Cardiac muscle cell (in vitro differentiated cells and primary cell): ENCODE measurements around the gene CAMKMT. TPM values are rescaled to one million over a fixed set of nuclear protein-coding genes. Genes with fewer than 3 reads are reported as not detected.

Source experiments
- DNase-seq, 2 donors: peaks; one replicate each; pipeline versions ENCODE4 v3.0.0 to v3.0.0-alpha.2; 2010 to 2017; ENCODE audit warnings: low read depth in 1 of 2, low spot score in 1 of 2
- H3K27ac ChIP-seq: fragments of 200-600 bp; sonication (generic); 2 replicates; pipeline ENCODE4 v1.5.1; 2016
- H3K27me3 ChIP-seq: fragments of 200-600 bp; sonication (generic); 2 replicates; pipeline ENCODE4 v1.6.0; 2016; ENCODE audit warnings: control low read depth
- H3K36me3 ChIP-seq: fragments of 200-600 bp; sonication (generic); 2 replicates; pipeline ENCODE4 v1.5.1; 2016; ENCODE audit warnings: control low read depth
- H3K4me1 ChIP-seq: fragments of 200-600 bp; sonication (generic); 2 replicates; pipeline ENCODE4 v1.8.1; 2017; ENCODE audit warnings: low read depth, mild to moderate bottlenecking, mixed run types
- H3K4me3 ChIP-seq: fragments of 200-600 bp; sonication (generic); 2 replicates; pipeline ENCODE4 v1.5.1; 2016; ENCODE audit warnings: mild to moderate bottlenecking
- H3K9me3 ChIP-seq: fragments of 200-600 bp; sonication (generic); 2 replicates; pipeline ENCODE4 v1.5.1; 2017; ENCODE audit warnings: low read depth, mild to moderate bottlenecking, control low read depth
- polyA plus RNA-seq: library from polyadenylated mRNA; unstranded; fragments of >200 nt; fragmentation: Nextera tagmentation; extraction: Ambion mirVana; gene quantifications from 2 replicates; pipeline ENCODE4 v1.2.1, GENCODE V29; 2016
- total RNA-seq: library from RNA; depleted of rRNA; stranded (reverse); fragments of >200 nt; gene quantifications from 2 replicates; pipeline ENCODE4 v1.2.3, GENCODE V29; 2016
- TF ChIP-seq, protein P1 (sequence below): IDR thresholded peaks from 2 replicates; pipeline ENCODE4 v1.5.1; 2012; ENCODE audit warnings: low read depth, mild to moderate bottlenecking, low read length

The CAMKMT gene
- total and polyA plus RNA-seq, 2 experiments from 2014 or later, result 16.9 to 20.6 TPM

- no peak overlapping the region for H3K4me3 ChIP-seq
- no peaks in the 10 kb centered on the region for H3K36me3 ChIP-seq
- no peak for DNase-seq
- TF ChIP-seq, protein P1, sequence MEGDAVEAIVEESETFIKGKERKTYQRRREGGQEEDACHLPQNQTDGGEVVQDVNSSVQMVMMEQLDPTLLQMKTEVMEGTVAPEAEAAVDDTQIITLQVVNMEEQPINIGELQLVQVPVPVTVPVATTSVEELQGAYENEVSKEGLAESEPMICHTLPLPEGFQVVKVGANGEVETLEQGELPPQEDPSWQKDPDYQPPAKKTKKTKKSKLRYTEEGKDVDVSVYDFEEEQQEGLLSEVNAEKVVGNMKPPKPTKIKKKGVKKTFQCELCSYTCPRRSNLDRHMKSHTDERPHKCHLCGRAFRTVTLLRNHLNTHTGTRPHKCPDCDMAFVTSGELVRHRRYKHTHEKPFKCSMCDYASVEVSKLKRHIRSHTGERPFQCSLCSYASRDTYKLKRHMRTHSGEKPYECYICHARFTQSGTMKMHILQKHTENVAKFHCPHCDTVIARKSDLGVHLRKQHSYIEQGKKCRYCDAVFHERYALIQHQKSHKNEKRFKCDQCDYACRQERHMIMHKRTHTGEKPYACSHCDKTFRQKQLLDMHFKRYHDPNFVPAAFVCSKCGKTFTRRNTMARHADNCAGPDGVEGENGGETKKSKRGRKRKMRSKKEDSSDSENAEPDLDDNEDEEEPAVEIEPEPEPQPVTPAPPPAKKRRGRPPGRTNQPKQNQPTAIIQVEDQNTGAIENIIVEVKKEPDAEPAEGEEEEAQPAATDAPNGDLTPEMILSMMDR, result no peak
- no peak overlapping the region for H3K27ac ChIP-seq
- H3K27me3 ChIP-seq, result no peaks in the 10 kb centered on the region
- no peaks in the 10 kb centered on the region for H3K4me1 ChIP-seq
- no peaks in the 10 kb centered on the region for H3K9me3 ChIP-seq
Measured at GRCh38 chr2:44531289-44531688, 169.5 kb downstream of the CAMKMT start.

DNA sequence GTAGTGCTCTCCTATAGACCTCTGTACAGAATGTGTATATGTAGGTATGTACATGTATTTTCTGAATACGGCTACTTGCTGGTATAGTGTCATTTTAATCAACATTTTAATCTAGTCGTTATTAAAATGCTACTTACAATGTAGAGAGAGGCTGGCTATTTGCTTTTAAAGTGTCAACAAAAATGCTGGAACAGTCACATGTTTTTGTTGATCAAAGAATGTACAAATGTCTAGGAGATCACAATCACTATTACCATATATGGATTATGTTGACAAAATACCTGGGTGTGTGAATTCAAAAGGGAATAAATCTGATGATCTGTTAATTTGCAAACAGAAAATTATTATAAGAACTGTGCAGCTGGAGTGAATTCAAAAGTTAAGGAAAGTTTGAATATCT, 170.3 kb downstream of the CAMKMT start:
- no peaks in the 10 kb centered on the region for H3K27me3 ChIP-seq
- H3K36me3 ChIP-seq, result no peaks in the 10 kb centered on the region
- DNase-seq, result no peak
- no peak overlapping the region for H3K27ac ChIP-seq
- no peaks in the 10 kb centered on the region for H3K4me1 ChIP-seq
- no peak overlapping the region for H3K4me3 ChIP-seq
- no peaks in the 10 kb centered on the region for H3K9me3 ChIP-seq
- TF ChIP-seq, protein P1, result no peak

- Histone ChIP-seq H3K27me3 (no peaks in the 10 kb centered on the region), H3K4me1 (no peaks in the 10 kb centered on the region), H3K27ac (no peak overlapping the region), H3K9me3 (no peaks in the 10 kb centered on the region), H3K4me3 (no peak overlapping the region), H3K36me3 (no peaks in the 10 kb centered on the region)
- TF ChIP-seq, protein P1, result no peak
- no peak for DNase-seq
Measured at GRCh38 chr2:44533508-44533907, 171.8 kb downstream of the CAMKMT start.

- Histone ChIP-seq H3K9me3 (no peaks in the 10 kb centered on the region), H3K27ac (no peak overlapping the region), H3K36me3 (no peaks in the 10 kb centered on the region), H3K4me3 (no peak overlapping the region), H3K27me3 (no peaks in the 10 kb centered on the region), H3K4me1 (no peaks in the 10 kb centered on the region)
- peak in 1 of 2 donors; percentile 5 for DNase-seq
- TF ChIP-seq, protein P1, result no peak
Measured at GRCh38 chr2:44535376-44535775, 173.6 kb downstream of the CAMKMT start.

DNA sequence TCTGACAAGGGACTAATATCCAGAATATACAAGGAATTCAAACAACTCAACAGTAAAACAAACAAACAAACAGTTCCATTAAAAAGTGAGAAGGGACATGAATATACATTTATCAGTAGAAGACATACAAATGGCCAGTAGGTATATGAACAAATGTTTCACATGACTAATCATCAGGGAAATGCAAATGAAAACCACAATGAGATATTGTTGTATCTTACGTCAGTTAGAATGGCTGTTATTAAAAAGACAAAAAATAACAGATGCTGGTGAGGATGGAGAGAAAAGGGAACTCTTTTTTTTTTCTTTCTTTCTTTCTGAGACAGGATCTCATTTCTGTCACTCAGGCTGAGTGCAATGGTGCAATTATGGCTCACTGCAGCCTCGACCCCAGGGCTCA, 175.5 kb downstream of the CAMKMT start:
- no peak overlapping the region for H3K27ac ChIP-seq
- TF ChIP-seq, protein P1, result no peak
- H3K4me1 ChIP-seq, result no peaks in the 10 kb centered on the region
- no peaks in the 10 kb centered on the region for H3K9me3 ChIP-seq
- no peak for DNase-seq
- no peaks in the 10 kb centered on the region for H3K27me3 ChIP-seq
- H3K36me3 ChIP-seq, result no peaks in the 10 kb centered on the region
- no peak overlapping the region for H3K4me3 ChIP-seq

DNA sequence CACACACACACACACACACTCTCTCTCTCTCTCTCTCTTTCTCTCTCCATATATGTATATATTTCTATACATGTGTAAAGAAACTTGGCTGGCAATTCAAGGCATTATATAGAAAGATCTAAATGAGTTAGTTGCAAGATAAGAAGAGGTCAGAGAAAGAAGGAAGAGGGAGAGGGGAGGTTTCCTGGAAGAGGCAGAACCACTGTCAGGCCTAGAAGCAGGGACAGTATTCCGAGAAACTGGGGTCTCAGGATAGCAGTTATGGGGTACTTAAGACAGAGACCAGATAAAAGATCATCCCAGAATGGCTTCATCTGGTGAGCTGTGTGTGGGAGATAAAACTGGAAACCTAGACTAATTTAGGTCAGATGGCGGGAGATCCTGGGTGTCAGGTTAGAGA, 180.8 kb downstream of the CAMKMT start:
- TF ChIP-seq, protein P1, result no peak
- Histone ChIP-seq H3K27me3 (no peaks in the 10 kb centered on the region), H3K27ac (no peak overlapping the region), H3K4me3 (no peak overlapping the region), H3K4me1 (peaks cover 17% of the 10 kb centered on the region), H3K36me3 (no peaks in the 10 kb centered on the region), H3K9me3 (no peaks in the 10 kb centered on the region)
- DNase-seq, result no peak
